ENCODE measurements around the gene CYSTM1. TPM values are rescaled to one million over a fixed set of nuclear protein-coding genes. Genes with fewer than 3 reads are reported as not detected.

The CYSTM1 gene
- total and polyA plus RNA-seq, 2 donors (not counting 3 experiments of a cell fraction or from before 2014, with no cell fraction given), result 28.9 to 41.5 TPM

GRCh38 chr5:140143521-140144258 is 31.3 kb upstream of the CYSTM1 start:
- dilution Hi-C loops (cut with MboI; ENCODE audit: extremely low pct_ligation_motif_present, low sequenced_read_pairs), result no loop called here
- TF ChIP-seq POLR2A (IDR thresholded peaks at IDR 0.05; ENCODE audit: low read depth, low read length) (no peak), EZH2 (IDR thresholded peaks at IDR 0.05; ENCODE audit: borderline replicate concordance, low read depth, low read length, severe bottlenecking) (no peak), CTCF (IDR thresholded peaks at IDR 0.05; ENCODE audit: extremely low read depth in 1 of 2, insufficient read depth in 1 of 2, low read depth in 1 of 2, low read length in 2 of 2) (no peak), MAX (IDR thresholded peaks at IDR 0.05; ENCODE audit: insufficient read depth, insufficient read length) (no peak), POLR2AphosphoS5 (IDR thresholded peaks at IDR 0.05; ENCODE audit: insufficient read depth, low read depth, low read length) (no peak), JUN (IDR thresholded peaks at IDR 0.05; ENCODE audit: borderline replicate concordance, insufficient read depth, insufficient read length, low read depth) (no peak), GATA2 (IDR thresholded peaks at IDR 0.05; ENCODE audit: insufficient read depth, insufficient read length, low read depth, low read length) (no peak), MYC (IDR thresholded peaks at IDR 0.05; ENCODE audit: low read depth, low read length) (no peak), FOS (IDR thresholded peaks at IDR 0.05; ENCODE audit: borderline replicate concordance, insufficient read depth, low read length) (no peak)
- H3K4me3 ChIP-seq (replicated peaks in 1 of 3; ENCODE audit: insufficient read depth in 1 of 3, low read depth in 1 of 3, low read length in 3 of 3), result no peak overlapping the region
- DNase-seq (ENCODE audit: low read depth, low spot score) (no peak), FAIRE-seq (no peak)
- ChIA-PET CTCF (interaction anchor here (0.5 to 6.6 kb wide), 31 partner anchors 8 to 576 kb away, joined by 3 to 379 read pairs (median 5); partner anchors contain the start of genes CYSTM1 and PURA), POLR2A (interaction anchor here (0.7 kb wide), 1 partner anchor 30 kb away, joined by 3 read pairs; no protein-coding TSS in a partner anchor)
- H3K27me3 ChIP-seq (ENCODE audit: control insufficient read depth in 2 of 2, insufficient read depth in 2 of 2, low read length in 2 of 2), result peaks cover 0 to 6% of the 10 kb centered on the region in 2 experiments
- intact Hi-C loops (cut with micrococcal nuclease), result loop anchor here (1.0 to 2.0 kb wide), 4 partner anchors 14 to 70 kb away; partner anchors contain the start of gene PURA
- no peaks in the 10 kb centered on the region for H3K9me3 ChIP-seq (replicated peaks; ENCODE audit: control insufficient read depth, insufficient read depth, low read length)
- no peaks in the 10 kb centered on the region for H3K36me3 ChIP-seq (ENCODE audit: control insufficient read depth in 2 of 2, extremely low read depth in 1 of 2, insufficient read depth in 2 of 2, low read length in 2 of 2)
- H4K20me1 ChIP-seq (replicated peaks; ENCODE audit: control insufficient read depth, extremely low read depth, insufficient read depth, low read length), result no peaks in the 10 kb centered on the region
- H3K4me2 ChIP-seq (ENCODE audit: insufficient read depth, low read length), result no peak overlapping the region
- H3K9me1 ChIP-seq (replicated peaks; ENCODE audit: control insufficient read depth, extremely low read depth, insufficient read depth, low read length), result no peaks in the 10 kb centered on the region
- BruUV-seq (replicated peaks), result no TSS peak
- H3K4me1 ChIP-seq (ENCODE audit: control insufficient read depth, extremely low read depth, insufficient read depth, low read length), result no peaks in the 10 kb centered on the region
- no peaks in the 10 kb centered on the region for H3K79me2 ChIP-seq (ENCODE audit: control insufficient read depth, insufficient read depth, low read length)
- no peak overlapping the region for H3K27ac ChIP-seq (ENCODE audit: insufficient read depth, low read depth, low read length)
- H3K9ac ChIP-seq (replicated peaks; ENCODE audit: extremely low read depth, insufficient read depth, low read length), result no peak overlapping the region
- no peak overlapping the region for H2AFZ ChIP-seq (ENCODE audit: low read depth, low read length)
